Measurements from ENCODE around the gene CFAP97D1.

Gene CFAP97D1

DNA sequence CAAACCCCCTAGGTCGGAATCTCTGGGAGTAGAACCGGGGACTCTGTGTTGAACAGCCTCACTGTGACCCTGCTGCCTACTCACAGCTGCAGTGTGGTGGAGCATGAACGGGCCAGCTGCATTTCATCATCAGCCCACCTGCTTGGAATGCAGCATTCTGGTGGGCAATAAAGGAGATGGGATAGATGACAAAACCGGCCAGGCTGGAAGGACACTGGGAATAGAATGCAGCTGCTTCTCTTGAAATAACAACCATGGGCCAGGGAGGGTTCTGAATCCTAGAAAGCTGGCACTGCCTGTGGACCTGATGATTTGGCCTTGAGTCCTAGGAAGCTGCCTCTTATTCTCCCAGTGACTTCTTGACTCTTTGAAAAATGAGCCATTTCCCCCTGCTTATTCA, 23.5 kb downstream of the CFAP97D1 start:
- no peak overlapping the region for H3K27ac Mint-ChIP-seq

DNA sequence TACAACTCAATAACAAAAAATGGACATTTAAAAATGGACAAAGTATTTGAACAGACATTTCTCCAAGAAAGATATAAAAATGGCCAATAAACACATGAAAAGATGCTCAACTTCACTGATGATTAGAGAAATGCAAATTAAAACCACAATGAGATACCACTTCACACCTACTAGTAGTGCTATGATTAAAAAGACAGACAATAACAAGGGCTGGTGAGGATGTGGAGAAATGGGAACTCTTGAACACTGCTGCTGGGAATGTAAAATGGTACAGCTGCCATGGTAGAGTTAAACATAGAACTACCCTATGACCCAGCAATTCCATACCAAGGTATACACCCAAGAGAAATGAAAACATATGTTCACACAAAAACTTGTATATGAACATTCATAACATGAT, 24.9 kb downstream of the CFAP97D1 start:
- no peak overlapping the region for H3K4me3 Mint-ChIP-seq
- no peak for ATAC-seq
- no peak overlapping the region for H3K27ac Mint-ChIP-seq

More for the DNA sequence above, 23.5 kb downstream of the CFAP97D1 start:
- H3K27me3 Mint-ChIP-seq = peaks cover 47% of the 10 kb centered on the region
- DNase-seq (no peak), ATAC-seq (no peak)
- H3K4me3 Mint-ChIP-seq = no peak overlapping the region
- H3K9me3 Mint-ChIP-seq = no peaks in the 10 kb centered on the region
- no peaks in the 10 kb centered on the region for H3K4me1 Mint-ChIP-seq

DNA sequence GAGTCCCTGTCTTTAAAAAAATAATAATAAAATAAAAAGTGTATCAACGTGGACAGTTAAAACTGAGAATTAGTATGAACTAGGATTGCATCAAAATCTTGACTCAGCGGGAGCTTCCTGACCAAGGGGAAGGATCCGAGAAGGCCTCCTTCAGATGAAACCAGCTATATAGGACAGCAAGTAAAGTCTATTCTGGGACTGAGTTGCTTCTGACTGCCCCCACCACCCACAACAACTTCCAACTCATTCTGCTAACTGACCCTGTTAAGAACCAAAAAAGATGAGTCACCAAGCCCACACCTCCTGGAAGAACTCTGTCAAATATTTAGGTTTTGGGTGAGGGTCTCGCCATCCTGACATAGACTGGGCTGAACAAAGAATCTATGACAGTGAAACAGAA, 27.8 kb downstream of the CFAP97D1 start:
- Mint-ChIP-seq H3K9me3 (no peaks in the 10 kb centered on the region), H3K4me3 (no peak overlapping the region), H3K27me3 (peaks cover 30% of the 10 kb centered on the region), H3K27ac (no peak overlapping the region), H3K4me1 (no peaks in the 10 kb centered on the region)
- no peak for ATAC-seq
- DNase-seq = no peak

More for the DNA sequence above, 24.9 kb downstream of the CFAP97D1 start:
- peaks cover 47% of the 10 kb centered on the region for H3K27me3 Mint-ChIP-seq
- H3K9me3 Mint-ChIP-seq = no peaks in the 10 kb centered on the region
- DNase-seq = no peak
- H3K4me1 Mint-ChIP-seq = no peaks in the 10 kb centered on the region

DNA sequence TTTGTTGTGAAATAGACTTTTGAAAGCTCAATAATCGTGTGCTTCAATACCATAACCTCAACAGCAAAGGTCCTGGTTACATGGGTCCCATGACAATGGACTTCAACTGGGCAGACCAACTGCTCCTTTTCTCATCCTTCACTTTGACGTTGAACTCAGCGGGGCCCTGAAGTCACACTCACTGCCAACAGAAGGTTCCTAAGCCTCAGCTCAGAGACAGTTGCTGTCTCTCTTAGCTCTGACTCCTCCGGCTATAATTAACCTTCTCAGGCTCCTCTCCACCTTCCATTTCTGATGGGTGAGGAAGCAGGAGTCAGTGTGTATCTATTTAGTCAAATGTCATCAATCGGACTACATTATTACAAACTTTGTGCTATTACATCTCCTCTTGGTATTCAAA, 28.9 kb downstream of the CFAP97D1 start:
- DNase-seq (no peak), ATAC-seq (no peak)
- Mint-ChIP-seq H3K4me1 (no peaks in the 10 kb centered on the region), H3K27me3 (peaks cover 29% of the 10 kb centered on the region), H3K27ac (no peak overlapping the region), H3K9me3 (no peaks in the 10 kb centered on the region), H3K4me3 (no peak overlapping the region)

DNA sequence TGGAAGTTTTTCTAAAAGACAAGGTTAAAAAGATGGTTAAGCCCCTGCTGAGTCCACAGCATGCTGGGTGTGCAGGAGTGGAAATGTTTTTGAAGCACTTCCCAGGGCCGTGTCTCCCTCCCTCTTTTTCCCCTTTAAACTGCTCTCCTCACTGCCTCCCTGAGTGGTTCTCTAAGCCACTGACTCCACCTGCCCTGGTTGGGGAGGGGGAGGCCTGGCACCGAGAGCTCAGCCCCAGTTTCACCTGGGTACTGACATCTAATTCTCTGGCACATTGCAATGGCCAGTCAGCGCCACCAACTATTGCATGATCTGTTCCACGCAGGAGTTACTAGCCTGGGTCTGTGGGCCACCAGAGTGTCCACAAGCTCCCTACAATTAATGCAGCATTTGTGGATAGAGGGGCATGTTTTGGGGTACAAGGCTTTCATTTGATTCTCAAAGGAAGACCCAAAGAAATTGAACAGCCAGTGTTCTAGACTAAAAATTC, 30.0 kb downstream of the CFAP97D1 start:
- H3K27ac Mint-ChIP-seq = no peak overlapping the region
- H3K4me3 Mint-ChIP-seq = no peak overlapping the region
- H3K9me3 Mint-ChIP-seq = no peaks in the 10 kb centered on the region
- peaks cover 19% of the 10 kb centered on the region for H3K27me3 Mint-ChIP-seq
- H3K4me1 Mint-ChIP-seq = no peaks in the 10 kb centered on the region
- DNase-seq = no peak
- no peak for ATAC-seq

DNA sequence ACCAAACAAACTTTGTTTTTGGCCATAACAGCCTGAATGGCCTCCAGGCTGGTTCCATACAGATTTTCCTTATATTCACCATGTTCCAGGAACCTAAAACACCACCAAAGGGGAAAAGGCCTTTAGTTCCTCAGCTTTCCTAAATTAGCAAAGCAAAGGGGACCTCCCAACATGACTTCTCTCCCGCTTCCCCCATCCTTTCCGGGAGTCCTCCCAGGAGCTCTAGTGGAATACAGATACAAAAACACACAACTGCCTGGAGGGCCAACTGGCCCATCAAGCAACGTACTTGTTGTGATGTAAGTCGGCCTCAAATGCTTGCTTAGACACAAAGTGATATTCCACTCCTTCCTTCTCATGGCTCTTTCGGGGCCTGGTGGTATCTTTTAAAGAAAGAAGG, 30.6 kb downstream of the CFAP97D1 start:
- Mint-ChIP-seq H3K9me3 (no peaks in the 10 kb centered on the region), H3K27me3 (peaks cover 15% of the 10 kb centered on the region), H3K4me1 (no peaks in the 10 kb centered on the region), H3K4me3 (no peak overlapping the region), H3K27ac (no peak overlapping the region)
- ATAC-seq (no peak), DNase-seq (no peak)

DNA sequence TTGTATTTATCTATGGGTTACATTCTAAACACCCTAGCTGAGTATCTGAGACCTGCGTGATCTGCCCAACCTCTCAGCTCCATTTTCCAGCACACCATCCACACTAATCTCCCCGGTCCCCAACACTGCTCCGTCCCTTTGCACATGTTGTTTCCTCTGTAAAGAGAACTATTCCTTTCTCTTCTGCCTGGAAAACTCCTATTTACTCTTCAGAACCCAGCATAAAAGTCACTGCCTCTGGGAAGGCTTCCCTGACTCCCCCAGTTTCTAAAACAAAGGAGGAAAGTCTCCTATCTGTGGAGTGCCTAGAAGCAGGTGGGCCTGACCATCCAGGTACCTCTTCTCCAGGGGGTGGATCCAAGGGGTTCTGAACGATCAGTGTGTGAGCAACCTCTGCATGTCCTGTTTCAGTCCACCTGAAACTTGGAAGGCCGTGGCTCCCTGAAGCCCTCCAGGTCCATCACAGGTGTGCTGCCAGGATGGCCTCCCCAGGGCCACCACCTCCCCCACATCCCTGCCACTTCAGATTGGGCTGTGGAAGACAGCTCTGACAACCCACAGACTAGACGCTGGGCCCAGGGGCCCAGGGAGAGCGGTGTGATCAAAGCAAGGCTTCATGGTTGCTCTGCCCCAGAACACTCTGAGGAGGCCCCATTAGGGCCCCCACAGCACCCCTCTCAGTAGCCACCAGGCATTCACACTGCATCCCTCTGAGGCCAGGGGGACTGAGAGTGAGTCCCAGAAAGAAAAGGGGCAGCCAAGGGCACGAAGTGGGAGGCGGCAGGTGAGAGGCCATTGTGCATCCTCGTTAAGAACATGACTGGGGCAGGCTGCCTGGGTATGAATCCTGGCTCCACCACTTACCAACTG, 32.4 kb downstream of the CFAP97D1 start:
- Mint-ChIP-seq H3K27ac (no peak overlapping the region), H3K9me3 (no peaks in the 10 kb centered on the region), H3K4me1 (no peaks in the 10 kb centered on the region), H3K27me3 (peaks cover 15% of the 10 kb centered on the region), H3K4me3 (no peak overlapping the region)
- no peak for ATAC-seq
- no peak for DNase-seq

DNA sequence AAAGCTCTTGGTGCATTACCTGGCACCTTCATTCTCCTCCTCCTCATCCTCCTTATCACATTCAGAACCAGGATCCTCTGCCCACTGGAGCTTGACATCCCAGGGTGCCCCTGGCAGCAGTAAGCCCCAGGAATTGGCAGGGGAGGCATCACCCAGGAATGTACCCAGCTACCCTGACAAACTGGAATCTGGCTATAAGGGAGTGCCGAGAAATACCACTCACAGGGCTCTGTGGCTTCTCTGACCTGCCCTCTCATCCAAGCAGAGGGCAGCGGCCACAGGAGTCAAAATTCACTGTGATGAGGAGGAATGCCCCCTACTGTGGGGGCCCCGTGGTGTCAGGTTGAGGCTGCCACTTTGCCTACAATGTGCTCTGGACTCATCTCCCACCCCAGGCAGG, 33.2 kb downstream of the CFAP97D1 start:
- H3K4me3 Mint-ChIP-seq = no peak overlapping the region
- H3K27me3 Mint-ChIP-seq = peaks cover 15% of the 10 kb centered on the region
- DNase-seq = no peak
- H3K4me1 Mint-ChIP-seq = no peaks in the 10 kb centered on the region
- no peak overlapping the region for H3K27ac Mint-ChIP-seq
- no peaks in the 10 kb centered on the region for H3K9me3 Mint-ChIP-seq
- ATAC-seq = no peak

DNA sequence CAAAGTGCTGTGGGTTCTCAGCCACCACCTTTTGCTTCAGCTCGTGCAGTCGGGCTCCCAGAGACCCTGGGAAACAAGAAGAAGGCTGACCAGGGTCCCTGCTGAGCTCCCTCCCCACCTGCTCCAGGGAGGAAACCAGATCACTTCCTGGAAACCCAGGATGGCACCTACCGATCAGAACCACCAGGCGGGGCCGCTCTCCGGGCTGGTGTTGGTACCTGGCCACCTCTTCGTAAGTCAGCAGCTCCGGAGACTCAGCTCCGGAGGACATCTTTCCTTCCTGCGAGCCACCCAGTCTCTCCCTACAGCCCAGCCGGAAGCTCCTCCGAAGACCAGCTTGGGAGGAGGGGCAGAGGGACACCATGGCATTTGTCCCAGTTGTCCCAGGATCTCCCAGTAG, 33.8 kb downstream of the CFAP97D1 start:
- no peak overlapping the region for H3K4me3 Mint-ChIP-seq
- peaks cover 15% of the 10 kb centered on the region for H3K27me3 Mint-ChIP-seq
- DNase-seq (no peak), ATAC-seq (no peak)
- H3K4me1 Mint-ChIP-seq = no peaks in the 10 kb centered on the region
- no peak overlapping the region for H3K27ac Mint-ChIP-seq
- no peaks in the 10 kb centered on the region for H3K9me3 Mint-ChIP-seq

DNA sequence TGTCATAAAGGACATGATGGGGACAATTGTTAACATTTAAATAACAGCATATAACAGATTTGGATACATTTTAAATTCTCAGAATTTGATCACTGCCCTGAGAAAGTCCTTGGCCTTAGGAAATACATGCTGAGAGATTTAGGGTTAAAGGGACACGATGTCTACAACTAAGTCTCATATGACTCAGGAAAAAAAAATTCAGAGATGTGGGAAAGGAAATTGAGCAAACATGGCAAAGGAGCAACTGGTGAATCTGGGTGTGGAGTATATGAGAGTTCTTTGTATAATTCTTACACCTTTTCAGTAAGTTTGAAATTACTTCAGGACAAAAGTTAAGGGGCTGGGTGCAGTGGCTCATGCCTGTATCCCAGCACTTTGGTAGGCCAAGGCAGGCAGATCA, 34.5 kb downstream of the CFAP97D1 start:
- DNase-seq = no peak
- H3K4me1 Mint-ChIP-seq = no peaks in the 10 kb centered on the region
- H3K27ac Mint-ChIP-seq = peak overlapping the region; percentile 36 to 52
- no peaks in the 10 kb centered on the region for H3K9me3 Mint-ChIP-seq
- ATAC-seq = no peak
- peaks cover 15% of the 10 kb centered on the region for H3K27me3 Mint-ChIP-seq
- H3K4me3 Mint-ChIP-seq = no peak overlapping the region

DNA sequence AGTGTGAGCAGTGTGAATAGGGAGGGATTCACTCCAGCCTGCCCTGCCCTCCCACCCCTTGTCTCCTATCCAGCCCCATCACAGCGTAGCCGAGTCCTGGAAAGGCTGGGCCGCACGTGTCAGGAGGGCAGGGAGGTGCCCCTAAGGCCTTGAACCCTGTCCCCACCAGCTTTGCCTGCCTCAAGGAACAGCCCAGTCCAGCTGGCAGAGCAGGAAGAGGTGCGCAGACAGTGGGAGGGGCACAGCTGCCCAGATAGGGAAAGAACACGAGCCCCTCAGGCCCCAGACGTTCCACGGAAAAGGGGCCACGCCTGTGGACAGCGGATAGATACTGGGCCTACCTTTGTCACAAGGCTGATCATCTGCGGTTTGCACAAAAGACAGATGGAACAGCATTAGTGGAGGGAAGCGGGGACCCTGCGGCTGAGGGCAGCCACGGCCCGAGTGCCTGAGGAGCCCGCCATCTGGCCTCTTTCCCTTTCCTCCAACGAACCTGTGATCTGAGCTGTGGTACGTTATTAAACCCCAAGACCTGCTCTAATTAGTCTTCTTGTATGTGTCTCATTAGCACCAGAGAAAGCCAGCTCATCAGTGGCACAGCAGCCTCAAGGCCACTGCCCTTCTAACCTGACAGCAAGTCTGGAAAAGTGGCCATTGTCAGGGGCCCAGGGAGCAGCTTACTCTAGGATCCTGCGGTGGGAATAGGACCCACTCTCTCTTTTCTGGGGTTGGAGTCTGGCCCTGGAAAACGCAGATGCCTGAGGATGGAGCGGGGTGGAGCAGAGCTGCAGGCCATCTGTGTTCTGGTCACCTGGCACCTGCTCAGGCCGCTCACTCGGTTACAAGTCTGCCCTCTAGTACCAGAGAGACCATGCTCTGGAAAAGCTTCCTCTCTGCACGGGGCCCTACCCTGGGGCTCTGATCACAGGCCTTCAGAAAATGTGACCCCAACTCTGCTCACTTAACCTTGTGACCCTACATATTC, 36.4 kb downstream of the CFAP97D1 start:
- H3K9me3 Mint-ChIP-seq = no peaks in the 10 kb centered on the region
- H3K27ac Mint-ChIP-seq = peak overlapping the region in 1 of 2 donors; percentile 84
- H3K27me3 Mint-ChIP-seq = peaks cover 9% of the 10 kb centered on the region
- ATAC-seq (no peak), DNase-seq (no peak)
- H3K4me3 Mint-ChIP-seq = no peak overlapping the region
- no peaks in the 10 kb centered on the region for H3K4me1 Mint-ChIP-seq

DNA sequence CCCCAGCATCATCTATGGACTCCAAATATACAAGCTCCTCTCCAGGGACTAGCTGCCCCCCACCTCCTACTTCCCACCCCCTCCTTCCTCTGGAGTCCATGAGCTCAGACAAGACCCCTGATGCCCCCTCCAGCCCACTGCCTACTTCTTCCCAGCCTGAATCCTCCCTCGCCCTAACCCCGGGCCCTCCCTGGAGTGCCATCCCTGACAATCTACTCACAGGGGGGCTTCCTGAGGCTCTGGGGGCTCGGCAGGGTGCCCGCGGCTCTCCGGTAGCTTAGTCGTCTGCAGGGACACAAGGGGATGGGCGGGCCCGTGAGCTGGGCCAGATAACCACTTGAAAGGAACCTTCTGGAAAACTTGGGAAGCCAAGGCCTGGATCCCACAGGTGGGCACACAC, 37.6 kb downstream of the CFAP97D1 start:
- no peak for ATAC-seq
- Mint-ChIP-seq H3K4me3 (no peak overlapping the region), H3K4me1 (no peaks in the 10 kb centered on the region), H3K27ac (no peak overlapping the region), H3K9me3 (no peaks in the 10 kb centered on the region), H3K27me3 (peaks cover 8% of the 10 kb centered on the region)
- DNase-seq = no peak

DNA sequence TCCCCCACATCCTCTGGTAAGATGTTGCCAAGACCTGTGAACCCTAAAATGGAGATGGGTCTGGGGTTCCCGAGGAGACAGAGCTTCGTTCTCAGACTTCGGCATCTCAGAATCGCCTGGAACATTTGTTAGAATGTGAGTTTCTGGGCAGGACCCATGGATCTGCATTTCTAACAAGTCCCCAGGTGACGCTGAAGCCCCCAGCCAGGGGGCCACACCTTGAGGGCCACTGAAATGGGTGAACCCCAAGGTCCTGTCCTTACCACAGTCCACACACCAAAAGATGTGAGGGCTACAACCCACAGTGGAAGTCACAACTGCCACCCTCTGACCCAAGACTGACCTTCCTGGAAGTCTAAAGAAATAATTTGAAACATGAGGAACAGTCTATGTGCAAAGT, 38.7 kb downstream of the CFAP97D1 start:
- Mint-ChIP-seq H3K4me3 (no peak overlapping the region), H3K27me3 (no peaks in the 10 kb centered on the region), H3K27ac (no peak overlapping the region), H3K9me3 (no peaks in the 10 kb centered on the region), H3K4me1 (no peaks in the 10 kb centered on the region)
- ATAC-seq = no peak
- DNase-seq = no peak

DNA sequence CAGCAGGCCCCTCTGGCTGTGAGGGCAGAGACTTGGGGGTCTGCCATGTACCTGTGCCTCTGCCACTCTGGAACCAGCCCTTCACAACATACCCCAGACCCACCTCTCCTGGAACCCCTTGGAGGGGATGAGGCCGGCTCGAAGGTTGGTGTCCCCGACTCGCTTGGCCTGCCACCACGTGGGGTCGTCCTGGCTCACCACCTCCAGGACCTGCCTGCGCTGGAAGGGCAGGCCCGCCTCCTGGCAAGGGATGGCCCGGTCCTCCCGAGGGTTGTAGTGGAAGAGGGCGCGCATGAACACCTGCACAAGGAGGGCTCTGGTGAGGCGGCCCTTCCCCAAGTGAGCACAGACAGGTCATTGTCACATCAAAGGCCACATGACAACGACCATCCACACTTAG, 40.5 kb downstream of the CFAP97D1 start:
- Mint-ChIP-seq H3K4me3 (no peak overlapping the region), H3K9me3 (no peaks in the 10 kb centered on the region), H3K4me1 (no peaks in the 10 kb centered on the region), H3K27ac (peak overlapping the region in 1 of 2 donors; percentile 75), H3K27me3 (no peaks in the 10 kb centered on the region)
- no peak for DNase-seq
- no peak for ATAC-seq

DNA sequence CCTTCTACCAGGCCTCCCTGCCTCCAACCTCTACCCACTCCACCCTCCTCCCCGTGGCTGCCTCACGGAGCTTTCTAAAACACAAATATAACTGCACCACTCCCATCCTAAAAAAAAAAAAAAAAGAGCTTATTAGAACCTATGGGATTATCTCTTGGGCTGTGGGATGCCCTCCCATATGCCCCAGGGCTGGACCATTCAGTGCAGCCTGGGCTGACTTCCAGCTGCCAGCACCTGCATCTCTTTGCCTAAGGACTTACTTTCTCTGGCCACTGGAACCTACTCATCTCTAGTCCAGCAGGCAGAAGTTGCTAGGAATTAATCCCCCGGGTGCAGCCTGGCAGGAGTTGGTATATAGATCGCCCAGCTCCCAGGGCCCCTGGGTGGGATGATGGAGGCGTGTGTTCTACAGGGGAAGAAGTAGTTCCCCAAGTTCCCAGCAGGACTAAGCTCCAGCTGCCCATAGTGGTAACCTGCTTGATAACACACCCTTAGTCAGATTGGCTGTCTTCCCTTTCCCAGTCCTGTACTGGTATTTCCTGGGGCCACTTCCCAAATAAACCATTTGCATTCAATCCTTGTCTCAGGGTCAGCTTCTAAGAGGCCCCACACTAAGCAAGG, 42.4 kb downstream of the CFAP97D1 start:
- no peak overlapping the region for H3K27ac Mint-ChIP-seq
- H3K4me1 Mint-ChIP-seq = no peaks in the 10 kb centered on the region
- no peaks in the 10 kb centered on the region for H3K27me3 Mint-ChIP-seq
- no peak for DNase-seq
- H3K9me3 Mint-ChIP-seq = no peaks in the 10 kb centered on the region
- H3K4me3 Mint-ChIP-seq = no peak overlapping the region
- no peak for ATAC-seq

Measured in stimulated activated naive CD8-positive, alpha-beta T cell treated with anti-CD3 and anti-CD28 coated beads, Interleukin-15, amount 100 ng/mL, for 72 hours (primary cell).